Subcutaneous adipose tissue (tissue), 4 donors: ENCODE data around the gene KAT2B. TPM values are rescaled to one million over a fixed set of nuclear protein-coding genes. Genes with fewer than 3 reads are reported as not detected.

Experiments
- CTCF ChIP-seq: fragments of 450-650 bp; IDR thresholded peaks from one replicate; pipeline ENCODE4 v1.5.1; 2016; ENCODE audit warnings: low read depth, mild to moderate bottlenecking, control low read depth, antibody characterized with exemption, moderate library complexity
- total RNA-seq, 4 donors: library from RNA; depleted of rRNA; stranded (reverse); fragments of >200 nt; gene quantifications; one replicate each; pipeline ENCODE4 v1.1.0, GENCODE V29; 2016

Gene KAT2B
- total RNA-seq, 4 donors from 2014 or later, result 37.6 to 44.0 (median 42.6) TPM

GRCh38 chr3:20125289-20125688 is 85.0 kb downstream of the KAT2B start:
- TF ChIP-seq CTCF, result no peak

GRCh38 chr3:20125897-20126296 is 85.7 kb downstream of the KAT2B start:
- no peak for TF ChIP-seq CTCF

- no peak for TF ChIP-seq CTCF
Observed at GRCh38 chr3:20128358-20128757, 88.1 kb downstream of the KAT2B start.

GRCh38 chr3:20130106-20130505 is 89.9 kb downstream of the KAT2B start:
- TF ChIP-seq CTCF, result no peak

- TF ChIP-seq CTCF, result no peak
Observed at GRCh38 chr3:20136231-20136630, 96.0 kb downstream of the KAT2B start.

GRCh38 chr3:20137647-20138046 is 97.4 kb downstream of the KAT2B start:
- TF ChIP-seq CTCF, result no peak

- no peak for TF ChIP-seq CTCF
Observed at GRCh38 chr3:20140881-20141280, 100.6 kb downstream of the KAT2B start.
